A549 (cell line): Measurements from ENCODE around the gene TIMP3. TPM values are rescaled to one million over a fixed set of nuclear protein-coding genes. Genes with fewer than 3 reads are reported as not detected.

Source experiments
- ATAC-seq, 2 experiments: fragments of 200-7000 bp in 1 of 2; fragments of >200 bp in 1 of 2; cut with Nextera tagmentation in 1 of 2; cut with Tn5 transposase in 1 of 2; 3 replicates each; pipeline versions ENCODE4 v1.8.0 to v1.9.1; 2018 to 2020; ENCODE audit warnings: mild to moderate bottlenecking in 1 of 2, moderate library complexity in 1 of 2
- CTCF ChIA-PET: fragments of 300-600 bp; sonication (Branson Sonifier 250); formaldehyde crosslinking; extraction: SDS; loops from one replicate; lab custom pipeline; 2021; ENCODE audit warnings: antibody characterized with exemption, inconsistent platforms; lab: Yijun Ruan, JAX
- POLR2A ChIA-PET: fragments of 350-600 bp; formaldehyde crosslinking; extraction: SDS; loops from one replicate; lab custom pipeline; 2021; ENCODE audit warnings: antibody characterized with exemption, inconsistent platforms; lab: Yijun Ruan, JAX
- DNase-seq, 2 experiments: peaks; one replicate each; pipeline versions ENCODE4 v3.0.0 to v3.0.0-alpha.2; 2011 to 2016; ENCODE audit warnings: low read depth in 1 of 2, low spot score in 1 of 2
- FAIRE-seq: peaks from 2 replicates; lab custom pipeline; 2011; peaks lifted over from hg19 to GRCh38; lab: Jason Lieb, UNC
- H3K27ac ChIP-seq, 2 experiments: fragments of >200 bp; sonication (Bioruptor Twin); formaldehyde crosslinking; 3 replicates each; pipeline ENCODE4 v1.5.1; 2016 to 2017
- H3K4me1 ChIP-seq: fragments of >200 bp; sonication (Bioruptor Twin); formaldehyde crosslinking; 3 replicates; pipeline ENCODE4 v1.6.1; 2016
- H3K4me2 ChIP-seq: fragments of >200 bp; sonication (Bioruptor Twin); formaldehyde crosslinking; 3 replicates; pipeline ENCODE4 v1.6.1; 2016
- H3K4me3 ChIP-seq: fragments of >200 bp; sonication (Bioruptor Twin); formaldehyde crosslinking; 3 replicates; pipeline ENCODE4 v1.5.1; 2016
- H3K9me3 ChIP-seq: fragments of >200 bp; sonication (Bioruptor Twin); formaldehyde crosslinking; 3 replicates; pipeline ENCODE4 v1.6.1; 2016
- BCL3 ChIP-seq: fragments of >200 bp; sonication (Bioruptor Twin); formaldehyde crosslinking; IDR thresholded peaks from 3 replicates; pipeline ENCODE4 v1.6.1; 2016
- CBX8 ChIP-seq: fragments of 200-600 bp; sonication (generic); IDR thresholded peaks from 2 replicates; pipeline ENCODE4 v1.6.1; 2016
- CEBPB ChIP-seq, 2 experiments: fragments of >200 bp in 1 of 2; sonication (Bioruptor Twin) in 1 of 2; formaldehyde crosslinking in 1 of 2; IDR thresholded peaks; 2 replicates each; pipeline ENCODE4 v1.6.1; 2012 to 2016
- E2F6 ChIP-seq: IDR thresholded peaks from 2 replicates; pipeline ENCODE4 v1.6.1; 2012; ENCODE audit warnings: low read depth, borderline replicate concordance
- EHF ChIP-seq: fragments of 250-450 bp; sonication (Bioruptor Pico); IDR thresholded peaks from 2 replicates; pipeline ENCODE4 v1.5.0; 2020; ENCODE audit warnings: mild to moderate bottlenecking
- EHMT2 ChIP-seq: fragments of 200-600 bp; sonication (generic); IDR thresholded peaks from 2 replicates; pipeline ENCODE4 v1.6.1; 2016; ENCODE audit warnings: antibody characterized with exemption, low read depth, mild to moderate bottlenecking, moderate library complexity
- ESRRA ChIP-seq: fragments of 150-350 bp; IDR thresholded peaks from 2 replicates; pipeline ENCODE4 v1.6.1; 2014; ENCODE audit warnings: mild to moderate bottlenecking, low read length, borderline replicate concordance
- FOSB ChIP-seq: fragments of 250-450 bp; sonication (Bioruptor Pico); IDR thresholded peaks from 2 replicates; pipeline ENCODE4 v1.5.0; 2020; ENCODE audit warnings: mild to moderate bottlenecking, moderate library complexity
- GATA3 ChIP-seq: IDR thresholded peaks from 2 replicates; pipeline ENCODE4 v1.6.1; 2012; ENCODE audit warnings: borderline replicate concordance
- HDAC2 ChIP-seq: fragments of 200-600 bp; sonication (generic); IDR thresholded peaks from 2 replicates; pipeline ENCODE4 v1.6.1; 2016
- HES2 ChIP-seq: fragments of >200 bp; sonication (Bioruptor Twin); formaldehyde crosslinking; IDR thresholded peaks from 2 replicates; pipeline ENCODE4 v1.6.1; 2016
- HEYL ChIP-seq: fragments of 250-450 bp; sonication (Bioruptor Pico); IDR thresholded peaks from 2 replicates; pipeline ENCODE4 v1.8.0; 2021; ENCODE audit warnings: mild to moderate bottlenecking, moderate library complexity
- HMGXB4 ChIP-seq: fragments of 250-450 bp; sonication (Bioruptor Pico); IDR thresholded peaks from 2 replicates; pipeline ENCODE4 v1.5.0; 2021; ENCODE audit warnings: mild to moderate bottlenecking, moderate library complexity, borderline replicate concordance
- JUN ChIP-seq, 2 experiments: fragments of >200 bp; sonication (Bioruptor Twin); formaldehyde crosslinking; IDR thresholded peaks; 2 replicates in 1 of 2; 3 replicates in 1 of 2; pipeline ENCODE4 v1.6.1; 2016 to 2017
- JUNB ChIP-seq: fragments of >200 bp; sonication (Bioruptor Twin); formaldehyde crosslinking; IDR thresholded peaks from 2 replicates; pipeline ENCODE4 v1.6.1; 2016
- MAX ChIP-seq: IDR thresholded peaks from 2 replicates; pipeline ENCODE4 v1.6.1; 2012
- NFE2L2 ChIP-seq: fragments of 150-350 bp; conservative IDR thresholded peaks from 2 replicates; pipeline ENCODE4 v1.6.1; 2014; ENCODE audit warnings: low read length
- NPAS2 ChIP-seq: fragments of 250-450 bp; sonication (Bioruptor Pico); IDR thresholded peaks from 2 replicates; pipeline ENCODE4 v1.8.0; 2022; ENCODE audit warnings: mild to moderate bottlenecking, moderate library complexity, borderline replicate concordance
- PBX3 ChIP-seq: IDR thresholded peaks from 2 replicates; pipeline ENCODE4 v1.6.1; 2012
- RAD21 ChIP-seq, 2 experiments: fragments of >200 bp in 1 of 2; sonication (Bioruptor Twin) in 1 of 2; formaldehyde crosslinking in 1 of 2; IDR thresholded peaks in 1 of 2; conservative IDR thresholded peaks in 1 of 2; 2 replicates in 1 of 2; 3 replicates in 1 of 2; pipeline ENCODE4 v1.6.1; 2012 to 2018; ENCODE audit warnings: inconsistent platforms in 1 of 2
- RNF2 ChIP-seq: fragments of 200-600 bp; sonication (generic); IDR thresholded peaks from 2 replicates; pipeline ENCODE4 v1.6.1; 2016; ENCODE audit warnings: low read depth, mild to moderate bottlenecking, antibody characterized with exemption, moderate library complexity, borderline replicate concordance
- TP53 ChIP-seq: fragments of 250-450 bp; sonication (Bioruptor Pico); IDR thresholded peaks from 2 replicates; pipeline ENCODE4 v1.5.0; 2021; ENCODE audit warnings: mild to moderate bottlenecking, moderate library complexity
- ZC3H11A ChIP-seq: fragments of 450-650 bp; IDR thresholded peaks from 2 replicates; pipeline ENCODE4 v1.6.1; 2014; ENCODE audit warnings: antibody characterized with exemption, mild to moderate bottlenecking
- ZNF302 ChIP-seq: fragments of 250-450 bp; sonication (Bioruptor Pico); IDR thresholded peaks from 2 replicates; pipeline ENCODE4 v1.9.0; 2021; ENCODE audit warnings: inconsistent platforms, mild to moderate bottlenecking, moderate library complexity
- WGBS: methylation state at CpG from one replicate; pipeline ENCODE4 v1.1.6; 2017; ENCODE audit errors: missing lambda C conversion rate; 5-methylcytosine and 5-hydroxymethylcytosine counted together
- polyA plus RNA-seq, 4 experiments: library from polyadenylated mRNA; depleted of rRNA in 3 of 4; stranded (reverse); fragments of >200 nt; fragmentation: RNase III in 1 of 4; extraction: RNeasy Plus Mini Kit Qiagen cat#74134 plus additional on column Dnase treatment in 1 of 4; gene quantifications; 2 replicates in 3 of 4; 3 replicates in 1 of 4; pipeline ENCODE4 v1.2.3, GENCODE V29; 2011 to 2017

Gene TIMP3
- polyA plus RNA-seq, 2 of the 4 experiments (the other 2 are of a cell fraction), result 1.4 to 1.7 TPM

- 34% methylated on average over 13 of the region's 14 CpGs for WGBS
- Histone ChIP-seq H3K9me3 (no peaks in the 10 kb centered on the region), H3K4me2 (no peak overlapping the region), H3K4me1 (no peaks in the 10 kb centered on the region), H3K27ac (no peak overlapping the region), H3K4me3 (no peak overlapping the region)
- CTCF ChIA-PET, result no interaction called here
- DNase-seq, result no peak
- TF ChIP-seq CBX8, result no peak
- FAIRE-seq, result no peak
- no peak for ATAC-seq
- POLR2A ChIA-PET, result no interaction called here
Observed at GRCh38 chr22:32839831-32840584, 38.5 kb downstream of the TIMP3 start.

- ATAC-seq (no peak), FAIRE-seq (no peak), DNase-seq (no peak)
- Histone ChIP-seq H3K4me1 (no peaks in the 10 kb centered on the region), H3K4me3 (no peak overlapping the region), H3K27ac (no peak overlapping the region), H3K9me3 (no peaks in the 10 kb centered on the region), H3K4me2 (no peak overlapping the region)
- ChIA-PET CTCF (interaction anchor here (1.0 kb wide), 1 partner anchor 9 kb away, joined by 3 read pairs; no protein-coding TSS in a partner anchor), POLR2A (no interaction called here)
- TF ChIP-seq FOSB (CRISPR knock-in tag) (no peak), NPAS2 (no peak), PBX3 (no peak), E2F6 (no peak), HDAC2 (no peak), EHF (CRISPR knock-in tag) (no peak), RNF2 (no peak)
- WGBS, result 16% methylated on average over 6 of the region's 6 CpGs
Observed at GRCh38 chr22:32841175-32841574, 39.7 kb downstream of the TIMP3 start.

GRCh38 chr22:32842486-32842885, 41.0 kb downstream of the TIMP3 start:
- ATAC-seq (no peak), FAIRE-seq (no peak), DNase-seq (no peak)
- ChIA-PET CTCF (no interaction called here), POLR2A (no interaction called here)
- WGBS, result 57% methylated on average over 4 of the region's 4 CpGs
- no peak overlapping the region for H3K27ac ChIP-seq
- no peak overlapping the region for H3K4me2 ChIP-seq
- no peaks in the 10 kb centered on the region for H3K4me1 ChIP-seq
- H3K4me3 ChIP-seq, result no peak overlapping the region
- TF ChIP-seq HES2, result no peak
- TF ChIP-seq ESRRA, result no peak
- TF ChIP-seq MAX, result no peak
- TF ChIP-seq NFE2L2, result no peak
- no peak for TF ChIP-seq HMGXB4 (CRISPR knock-in tag)
- no peak for TF ChIP-seq HEYL (CRISPR knock-in tag)
- no peak for TF ChIP-seq RAD21 (conservative IDR thresholded peaks at IDR 0.05 in 1 of 2, IDR thresholded peaks at IDR 0.05 in 1 of 2)
- no peak for TF ChIP-seq CEBPB (IDR thresholded peaks at IDR 0.05)
- no peak for TF ChIP-seq ZNF302 (CRISPR knock-in tag)
- TF ChIP-seq ZC3H11A, result no peak
- TF ChIP-seq HDAC2, result no peak
- no peak for TF ChIP-seq BCL3
- TF ChIP-seq EHF (CRISPR knock-in tag), result no peak
- TF ChIP-seq JUNB, result no peak
- no peak for TF ChIP-seq RNF2
- TF ChIP-seq TP53 (CRISPR knock-in tag), result no peak
- no peak for TF ChIP-seq JUN (IDR thresholded peaks at IDR 0.05)
- TF ChIP-seq EHMT2, result no peak
- TF ChIP-seq PBX3, result no peak
- no peak for TF ChIP-seq GATA3
- no peaks in the 10 kb centered on the region for H3K9me3 ChIP-seq
